Right cardiac atrium (tissue), 5 donors: ENCODE measurements around the gene RNF2. TPM values are rescaled to one million over a fixed set of nuclear protein-coding genes. Genes with fewer than 3 reads are reported as not detected.

Experiments used
- ATAC-seq, 2 donors: fragments of 200-7000 bp; cut with Tn5 transposase; one replicate each; pipeline versions ENCODE4 v1.8.0 to v1.9.1; 2020; ENCODE audit warnings: moderate library complexity in 2 of 2, mild to moderate bottlenecking in 1 of 2
- DNase-seq, 3 donors: peaks; one replicate each; pipeline ENCODE4 v3.0.0-alpha.2; 2020
- H3K27ac ChIP-seq: one replicate; pipeline ENCODE4 v1.5.1; 2013; ENCODE audit warnings: mild to moderate bottlenecking, low read length, control low read depth, moderate library complexity
- H3K27me3 ChIP-seq: one replicate; pipeline ENCODE4 v1.6.1; 2013; ENCODE audit not compliant: control insufficient read depth, insufficient read depth
- H3K4me1 ChIP-seq: one replicate; pipeline ENCODE4 v1.6.1; 2013; ENCODE audit warnings: low read length; ENCODE audit not compliant: control insufficient read depth, insufficient read depth
- H3K4me3 ChIP-seq: one replicate; pipeline ENCODE4 v1.5.1; 2013; ENCODE audit warnings: low read length, control low read depth
- H3K9me3 ChIP-seq: one replicate; pipeline ENCODE4 v1.6.1; 2013; ENCODE audit warnings: low read length; ENCODE audit not compliant: control insufficient read depth
- WGBS: extraction: QIAGEN DNeasy Blood & Tissue Kit; methylation state at CpG from one replicate; pipeline ENCODE4 v1.1.7; 2013; 5-methylcytosine and 5-hydroxymethylcytosine counted together
- intact Hi-C, 4 donors: fragments of 100-400 bp; cut with DNase I; formaldehyde crosslinking; loops; one replicate each; pipeline versions ENCODE4 v1.11.0 to v1.14.0; 2022 to 2023
- polyA plus RNA-seq: library from polyadenylated mRNA; stranded (reverse); fragments of 200-250 nt; gene quantifications from one replicate; pipeline ENCODE4 v1.2.3, GENCODE V29; 2013
- total RNA-seq, 4 donors: library from RNA; stranded (reverse); fragmentation: NEBNext Ultra II Directional; extraction: Animal tissue kit (Norgen Biotek cat#: 25700); gene quantifications; one replicate each; pipeline ENCODE4 v1.2.1, GENCODE V29; 2021
- donor health status: healthy with polysubstance abuse.
- donor health status: DM: no; HTN: yes; CAD: no.
- donor health status: DM: no; HTN: no; CAD: no.
- donor health status: DM: no; HTN: yes; CAD: no; lungs with severe emphysema.
- donor health status: DM: yes; HTN: yes; CAD: no.

Gene RNF2
- total and polyA plus RNA-seq, 5 donors = 3.9 to 16.6 (median 13.8) TPM

- Histone ChIP-seq H3K9me3 (no peaks in the 10 kb centered on the region), H3K4me3 (no peak overlapping the region), H3K27ac (no peak overlapping the region), H3K4me1 (no peaks in the 10 kb centered on the region), H3K27me3 (no peaks in the 10 kb centered on the region)
- intact Hi-C loops = no loop called here
- DNase-seq (no peak), ATAC-seq (no peak)
- WGBS = 89% methylated on average over 2 of the region's 2 CpGs
Measured at GRCh38 chr1:185094761-185095160, 49.4 kb downstream of the RNF2 start.

GRCh38 chr1:185096531-185096930 is 51.2 kb downstream of the RNF2 start:
- Histone ChIP-seq H3K4me3 (no peak overlapping the region), H3K4me1 (no peaks in the 10 kb centered on the region), H3K27me3 (no peaks in the 10 kb centered on the region), H3K9me3 (no peaks in the 10 kb centered on the region), H3K27ac (no peak overlapping the region)
- 71% methylated on average over 2 of the region's 2 CpGs for WGBS
- intact Hi-C loops = no loop called here
- DNase-seq (no peak), ATAC-seq (no peak)

GRCh38 chr1:185104083-185104482 is 58.7 kb downstream of the RNF2 start:
- no peaks in the 10 kb centered on the region for H3K9me3 ChIP-seq
- WGBS = 93% methylated on average over 3 of the region's 3 CpGs
- ATAC-seq = no peak
- H3K4me3 ChIP-seq = no peak overlapping the region
- H3K27ac ChIP-seq = no peak overlapping the region
- H3K27me3 ChIP-seq = no peaks in the 10 kb centered on the region
- H3K4me1 ChIP-seq = no peaks in the 10 kb centered on the region
- intact Hi-C loops = no loop called here
- no peak for DNase-seq

DNA sequence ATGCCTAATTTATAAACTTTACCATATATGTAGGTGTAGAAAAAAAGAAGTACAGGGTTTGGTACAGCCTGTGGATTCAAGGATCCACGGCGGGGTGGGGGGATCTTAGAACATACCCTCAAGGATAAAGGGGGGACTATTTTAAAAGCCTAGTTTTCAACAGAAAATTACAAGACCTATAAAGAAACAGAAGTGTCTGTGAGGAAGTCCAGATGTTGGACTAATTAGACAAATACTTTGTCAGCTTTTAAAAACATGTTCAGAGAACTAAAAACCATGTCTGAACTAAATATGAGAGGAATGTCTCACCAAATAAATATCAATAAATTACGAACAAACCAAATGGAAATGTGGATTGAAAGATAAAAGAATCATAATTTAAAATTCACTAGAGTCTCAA is 59.8 kb downstream of the RNF2 start:
- no peak for ATAC-seq
- H3K27ac ChIP-seq = no peak overlapping the region
- no peaks in the 10 kb centered on the region for H3K4me1 ChIP-seq
- H3K4me3 ChIP-seq = no peak overlapping the region
- no peaks in the 10 kb centered on the region for H3K9me3 ChIP-seq
- DNase-seq = no peak
- H3K27me3 ChIP-seq = no peaks in the 10 kb centered on the region
- 92% methylated on average over 3 of the region's 3 CpGs for WGBS
- intact Hi-C loops = no loop called here

- DNase-seq (no peak), ATAC-seq (no peak)
- Histone ChIP-seq H3K4me1 (no peaks in the 10 kb centered on the region), H3K27ac (no peak overlapping the region), H3K9me3 (no peaks in the 10 kb centered on the region), H3K27me3 (no peaks in the 10 kb centered on the region), H3K4me3 (no peak overlapping the region)
- intact Hi-C loops = no loop called here
Measured at GRCh38 chr1:185108321-185108720, 63.0 kb downstream of the RNF2 start.

DNA sequence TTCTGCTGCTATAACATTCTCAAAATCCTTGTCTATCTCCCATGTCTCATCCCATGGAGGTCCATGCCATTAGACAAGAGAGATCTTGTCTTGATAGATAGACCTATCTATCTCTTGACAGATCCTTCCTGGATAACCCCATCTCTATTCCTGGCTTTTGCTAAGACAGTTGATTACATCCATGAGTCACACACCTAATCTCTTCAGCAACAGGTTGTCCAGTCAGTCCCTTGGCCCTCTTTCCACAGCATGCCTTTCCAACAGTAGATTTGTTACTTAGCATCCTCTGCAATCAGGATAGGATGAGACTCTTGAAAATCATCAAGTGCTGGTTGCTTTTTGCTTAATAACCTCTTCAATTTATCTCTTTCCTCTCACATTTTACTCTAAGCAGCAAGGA is 64.8 kb downstream of the RNF2 start:
- no peak for ATAC-seq
- no peak for DNase-seq
- H3K27ac ChIP-seq = no peak overlapping the region
- no peak overlapping the region for H3K4me3 ChIP-seq
- intact Hi-C loops = no loop called here
- no peaks in the 10 kb centered on the region for H3K9me3 ChIP-seq
- H3K4me1 ChIP-seq = no peaks in the 10 kb centered on the region
- H3K27me3 ChIP-seq = no peaks in the 10 kb centered on the region

- H3K27me3 ChIP-seq = no peaks in the 10 kb centered on the region
- H3K4me1 ChIP-seq = no peaks in the 10 kb centered on the region
- no peaks in the 10 kb centered on the region for H3K9me3 ChIP-seq
- DNase-seq (no peak), ATAC-seq (no peak)
- H3K27ac ChIP-seq = no peak overlapping the region
- no peak overlapping the region for H3K4me3 ChIP-seq
- intact Hi-C loops = no loop called here
Measured at GRCh38 chr1:185111873-185112272, 66.5 kb downstream of the RNF2 start.

GRCh38 chr1:185112356-185112755 is 67.0 kb downstream of the RNF2 start:
- Histone ChIP-seq H3K4me3 (no peak overlapping the region), H3K27ac (no peak overlapping the region), H3K9me3 (no peaks in the 10 kb centered on the region), H3K27me3 (no peaks in the 10 kb centered on the region), H3K4me1 (no peaks in the 10 kb centered on the region)
- 55% methylated on average over 2 of the region's 2 CpGs for WGBS
- intact Hi-C loops = no loop called here
- ATAC-seq (no peak), DNase-seq (no peak)

DNA sequence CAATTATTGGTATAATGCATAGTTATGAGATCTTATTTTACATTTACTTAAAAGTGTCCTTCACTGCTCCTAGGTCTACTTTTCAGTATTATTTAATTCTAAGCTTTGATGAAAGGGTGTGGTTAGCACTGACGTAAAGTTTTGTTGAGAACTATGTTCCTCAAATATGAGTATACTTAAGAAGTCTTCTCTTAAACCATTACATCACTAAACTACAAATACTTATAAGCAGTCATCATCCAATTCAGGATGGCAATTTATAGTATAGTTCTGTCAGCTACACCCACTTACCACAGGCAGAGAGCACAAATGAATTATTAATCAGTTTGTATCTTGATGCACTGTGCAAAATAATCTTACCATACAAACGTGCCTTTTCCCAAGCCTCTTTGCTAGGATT is 84.3 kb downstream of the RNF2 start:
- Histone ChIP-seq H3K9me3 (no peaks in the 10 kb centered on the region), H3K4me3 (no peak overlapping the region), H3K27ac (no peak overlapping the region), H3K4me1 (no peaks in the 10 kb centered on the region), H3K27me3 (no peaks in the 10 kb centered on the region)
- ATAC-seq (no peak), DNase-seq (no peak)
- 79% methylated on average over 2 of the region's 2 CpGs for WGBS
- intact Hi-C loops = no loop called here

DNA sequence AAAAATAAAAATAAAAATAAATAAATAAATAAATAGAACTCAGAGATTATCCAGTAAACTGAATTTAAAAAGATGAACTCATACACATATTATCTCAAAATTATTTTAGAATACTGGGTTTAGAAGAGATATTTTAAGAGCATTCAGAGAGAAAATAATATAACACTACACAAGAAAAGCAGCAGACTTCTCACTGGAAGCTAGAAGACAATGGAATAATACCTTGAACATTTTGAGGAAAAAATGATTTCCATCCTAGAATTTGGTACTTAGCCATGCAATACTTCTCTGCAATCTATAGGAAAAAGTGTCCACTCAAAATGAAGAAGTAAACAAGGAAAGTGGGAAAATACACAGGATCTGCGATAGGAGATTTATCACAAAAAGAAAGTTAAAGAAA is 87.2 kb downstream of the RNF2 start:
- H3K9me3 ChIP-seq = no peaks in the 10 kb centered on the region
- no peaks in the 10 kb centered on the region for H3K4me1 ChIP-seq
- no peak overlapping the region for H3K27ac ChIP-seq
- H3K27me3 ChIP-seq = no peaks in the 10 kb centered on the region
- no peak overlapping the region for H3K4me3 ChIP-seq
- ATAC-seq (no peak), DNase-seq (no peak)
- WGBS = 100% methylated on average over 1 of the region's 1 CpG
- intact Hi-C loops = no loop called here

GRCh38 chr1:185137896-185138545 is 92.7 kb downstream of the RNF2 start:
- ATAC-seq (no peak), DNase-seq (no peak)
- no peak overlapping the region for H3K27ac ChIP-seq
- no peak overlapping the region for H3K4me3 ChIP-seq
- intact Hi-C loops = no loop called here
- no peaks in the 10 kb centered on the region for H3K27me3 ChIP-seq
- no peaks in the 10 kb centered on the region for H3K4me1 ChIP-seq
- WGBS = 89% methylated on average over 1 of the region's 1 CpG
- no peaks in the 10 kb centered on the region for H3K9me3 ChIP-seq

GRCh38 chr1:185139246-185139645 is 93.9 kb downstream of the RNF2 start:
- Histone ChIP-seq H3K9me3 (no peaks in the 10 kb centered on the region), H3K27me3 (no peaks in the 10 kb centered on the region), H3K4me3 (no peak overlapping the region), H3K27ac (no peak overlapping the region), H3K4me1 (no peaks in the 10 kb centered on the region)
- intact Hi-C loops = no loop called here
- no peak for ATAC-seq
- 93% methylated on average over 4 of the region's 4 CpGs for WGBS
- DNase-seq = no peak
